Endometrial microvascular endothelial cells (primary cell): ENCODE measurements around the gene CBR4. TPM values are rescaled to one million over a fixed set of nuclear protein-coding genes. Genes with fewer than 3 reads are reported as not detected.
"Not testable (repeated sequence)": the region's sequence is repeated elsewhere in the genome, so short reads cannot be mapped to it uniquely, and the experiment has no call there.

ENCODE experiments used
- in situ Hi-C: cut with HindIII; loops from 2 replicates; pipeline ENCODE4 v1.10.0; 2017; ENCODE audit warnings: low sequenced_read_pairs, low pct_unique_long_range_greater_than_20kb; ENCODE audit errors: inconsistent ontology term
- total RNA-seq: library from RNA; depleted of rRNA; stranded (reverse); fragments of >200 nt; gene quantifications from one replicate; pipeline ENCODE4 v1.2.3, GENCODE V29; 2015; ENCODE audit errors: inconsistent ontology term

CBR4 gene
- total RNA-seq, 1 donor from 2014 or later, result 16.4 TPM

DNA sequence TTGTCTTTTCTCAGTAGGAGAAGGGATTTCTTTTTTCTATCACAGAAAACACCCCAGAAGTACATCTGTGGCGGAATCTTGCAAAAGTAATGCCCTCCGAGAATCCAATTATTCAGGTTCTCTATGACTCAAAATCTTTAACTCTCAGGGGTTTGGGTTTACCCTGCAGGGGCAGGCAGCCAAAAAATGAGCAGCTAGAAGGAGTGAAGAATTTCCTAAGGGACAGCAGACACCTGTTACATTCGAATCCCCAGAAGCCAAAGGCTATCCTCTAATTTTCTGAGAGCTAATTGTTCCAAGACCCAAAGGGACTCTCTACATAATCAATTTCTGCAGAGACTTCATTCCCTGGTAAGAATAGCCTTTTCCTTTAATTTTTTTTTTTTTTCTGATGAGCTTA, 27.5 kb upstream of the CBR4 start:
- in situ Hi-C loops, result no loop called here

DNA sequence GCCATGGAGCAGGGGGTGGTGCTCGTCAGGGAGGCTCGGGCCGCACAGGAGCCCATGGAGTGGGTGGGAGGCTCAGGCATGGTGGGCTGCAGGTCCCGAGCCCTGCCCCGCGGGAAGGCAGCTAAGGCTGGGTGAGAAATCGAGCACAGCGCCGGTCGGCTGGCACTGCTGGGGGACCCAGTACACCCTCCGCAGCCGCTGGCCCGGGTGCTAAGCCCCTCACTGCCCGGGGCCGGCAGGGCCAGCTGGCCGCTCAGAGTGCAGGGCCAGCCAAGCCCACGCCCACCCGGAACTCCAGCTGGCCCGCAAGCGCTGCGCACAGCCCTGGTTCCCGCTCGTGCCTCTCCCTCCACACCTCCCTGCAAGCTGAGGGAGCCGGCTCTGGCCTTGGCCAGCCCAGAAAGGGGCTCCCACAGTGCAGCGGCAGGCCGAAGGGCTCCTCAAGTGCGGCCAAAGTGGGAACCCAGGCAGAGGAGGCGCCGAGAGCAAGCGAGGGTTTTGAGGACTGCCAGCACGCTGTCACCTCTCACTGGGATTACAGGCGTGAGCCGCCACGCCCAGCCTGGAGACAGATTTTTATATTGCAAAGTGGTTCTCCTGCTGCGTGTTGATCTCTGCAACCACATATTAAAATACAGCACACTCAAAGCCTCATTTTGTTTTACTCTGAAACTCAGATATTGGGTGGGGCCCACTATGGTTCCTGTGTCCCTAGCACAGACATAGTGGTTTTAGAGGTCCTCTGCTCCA, 26.0 kb upstream of the CBR4 start:
- in situ Hi-C loops, result not testable (repeated sequence)

DNA sequence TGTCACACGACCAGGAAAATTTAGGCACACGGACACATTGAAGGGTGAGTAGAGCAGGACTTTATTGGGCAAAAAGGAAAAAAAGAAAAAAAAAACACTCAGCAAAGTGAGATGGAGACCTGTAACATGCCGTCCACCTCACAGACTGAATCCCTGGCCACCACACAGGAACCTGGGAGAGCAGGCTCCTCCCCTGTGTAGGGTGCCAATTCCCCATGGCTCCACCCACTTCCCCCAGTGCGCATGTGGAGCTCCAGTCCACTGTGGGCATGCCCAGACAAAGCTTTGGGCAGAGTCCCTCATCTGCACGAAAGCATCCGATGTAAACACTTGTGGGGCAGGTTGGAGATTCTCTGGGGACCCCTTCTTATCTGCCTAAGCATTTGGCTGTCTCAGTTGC, 23.6 kb upstream of the CBR4 start:
- in situ Hi-C loops, result no loop called here

DNA sequence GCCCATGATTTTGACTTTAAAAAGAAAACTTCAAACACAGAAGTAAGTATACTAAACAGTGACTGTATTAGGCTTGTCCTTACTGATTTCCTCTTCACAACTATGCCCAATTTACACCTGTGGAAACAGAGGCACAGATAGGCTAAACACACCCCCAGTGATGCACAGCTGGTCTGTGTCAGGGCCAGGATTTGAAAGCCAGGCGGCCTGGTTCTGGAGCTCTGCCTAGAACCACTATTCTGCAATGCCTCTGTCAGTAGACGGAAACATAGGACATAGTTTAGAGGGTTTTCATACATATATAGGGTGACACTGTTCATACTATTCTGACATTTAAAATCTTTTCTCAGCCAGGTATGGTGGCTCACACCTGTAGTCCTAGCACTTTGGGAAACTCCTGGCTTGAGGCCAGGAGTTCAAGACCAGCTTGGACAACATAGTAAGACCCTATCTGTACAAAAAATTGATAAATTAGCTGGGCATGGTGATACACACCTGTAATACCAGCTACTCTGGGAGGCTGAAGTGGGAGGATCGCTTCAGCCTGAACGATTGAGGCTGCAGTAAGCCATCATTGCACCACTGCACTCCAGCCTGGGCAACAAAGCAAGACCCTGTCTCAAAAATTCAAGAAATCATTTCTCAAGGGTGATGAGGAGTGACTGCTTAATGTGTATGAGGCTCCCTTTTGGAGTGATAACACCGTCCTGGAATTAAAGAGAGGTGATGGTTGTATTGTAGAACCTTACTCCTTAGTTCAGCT, 23.0 kb upstream of the CBR4 start:
- in situ Hi-C loops, result no loop called here

DNA sequence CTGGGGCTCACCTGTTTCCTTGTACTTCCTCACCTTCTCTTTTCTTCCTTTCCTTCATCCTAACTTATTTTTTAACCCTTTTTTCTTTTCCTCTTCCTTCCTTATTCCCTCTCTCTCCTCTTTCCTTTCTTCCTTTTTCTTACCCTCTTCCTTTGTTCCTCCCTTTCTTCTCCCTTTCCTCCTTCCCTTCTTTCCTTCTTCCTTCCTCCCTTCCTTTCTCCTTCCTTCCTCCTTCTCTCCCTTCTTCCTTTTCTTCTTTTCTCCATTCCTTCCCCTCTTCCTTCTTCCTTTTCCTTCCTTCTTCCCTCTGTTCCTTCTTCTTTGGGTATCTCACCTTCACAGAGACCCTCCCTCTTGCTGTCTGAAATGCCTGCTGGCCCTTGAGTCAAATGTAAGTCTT, 22.1 kb upstream of the CBR4 start:
- in situ Hi-C loops, result no loop called here

DNA sequence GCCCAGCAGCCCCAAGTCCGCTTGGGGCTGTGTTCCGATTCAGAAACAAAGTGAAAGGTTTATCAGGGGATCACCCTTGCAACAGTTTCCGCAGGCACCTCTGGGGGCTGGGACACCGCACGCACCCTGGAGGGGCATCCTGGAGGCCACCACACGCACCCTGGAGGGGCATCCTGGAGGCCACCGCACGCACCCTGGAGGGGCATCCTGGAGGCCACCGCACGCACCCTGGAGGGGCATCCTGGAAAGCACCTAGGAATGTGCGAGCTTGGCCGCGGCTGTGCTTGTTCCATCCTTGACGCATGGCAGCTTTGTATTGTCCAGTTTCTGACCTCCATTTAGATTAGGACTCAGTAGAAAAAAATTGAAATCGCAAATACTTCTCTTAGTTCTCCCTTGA, 21.3 kb upstream of the CBR4 start:
- in situ Hi-C loops, result no loop called here

DNA sequence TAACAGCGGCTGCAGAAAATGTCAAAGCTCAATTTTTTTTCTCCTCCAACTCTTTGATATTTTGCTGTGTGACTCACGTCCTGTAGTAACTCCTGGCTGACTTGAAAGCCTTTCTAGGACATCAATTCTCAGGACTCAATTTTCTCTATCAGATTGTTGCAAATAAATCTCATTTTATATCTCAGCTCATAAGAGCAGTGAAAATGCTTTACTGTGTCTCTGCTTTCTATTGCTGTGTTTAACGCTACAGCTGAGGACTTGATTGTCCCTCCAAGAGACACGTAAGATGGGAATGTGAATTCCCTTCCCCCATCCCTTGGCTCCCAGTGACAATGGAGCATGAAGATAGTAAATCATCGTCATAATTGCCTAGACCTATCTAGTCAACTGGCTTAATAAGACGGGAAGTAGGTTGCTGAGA, 20.5 kb upstream of the CBR4 start:
- in situ Hi-C loops, result no loop called here

DNA sequence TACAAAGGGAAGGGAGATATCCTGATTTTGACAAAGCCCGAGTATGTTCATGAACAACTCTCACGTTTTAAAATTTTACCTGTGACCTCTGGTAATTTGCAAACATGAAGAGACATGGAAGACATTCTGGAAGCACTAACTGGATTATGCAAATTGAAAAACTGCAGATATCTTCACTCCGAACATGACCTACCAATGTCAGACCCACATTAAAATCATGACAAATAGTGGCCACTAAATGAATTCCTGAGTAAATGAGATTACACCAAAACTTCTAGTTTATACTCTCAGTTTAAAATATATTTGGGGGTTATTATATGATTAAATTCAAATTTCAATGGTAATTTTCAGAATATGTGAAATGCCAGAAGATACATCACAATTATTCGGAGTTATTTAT, 19.9 kb upstream of the CBR4 start:
- in situ Hi-C loops, result no loop called here

DNA sequence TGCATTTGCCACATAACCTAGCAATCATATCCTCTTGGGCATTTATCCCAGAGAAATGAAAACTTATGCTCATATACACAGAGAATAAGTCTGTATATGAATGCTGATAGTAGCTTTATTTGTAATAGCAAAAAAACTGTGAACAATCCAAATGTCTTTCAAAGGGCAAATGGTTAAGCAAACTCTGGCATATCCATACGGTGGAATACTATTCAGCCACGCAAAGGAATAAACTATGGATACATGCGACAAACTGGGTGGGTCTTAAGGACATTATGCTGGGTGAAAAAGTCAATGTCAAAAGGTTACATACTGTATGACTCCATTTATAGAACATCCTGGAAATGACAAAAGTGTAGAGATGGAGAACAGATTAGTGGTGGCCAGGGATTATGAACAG, 17.6 kb upstream of the CBR4 start:
- in situ Hi-C loops, result no loop called here

DNA sequence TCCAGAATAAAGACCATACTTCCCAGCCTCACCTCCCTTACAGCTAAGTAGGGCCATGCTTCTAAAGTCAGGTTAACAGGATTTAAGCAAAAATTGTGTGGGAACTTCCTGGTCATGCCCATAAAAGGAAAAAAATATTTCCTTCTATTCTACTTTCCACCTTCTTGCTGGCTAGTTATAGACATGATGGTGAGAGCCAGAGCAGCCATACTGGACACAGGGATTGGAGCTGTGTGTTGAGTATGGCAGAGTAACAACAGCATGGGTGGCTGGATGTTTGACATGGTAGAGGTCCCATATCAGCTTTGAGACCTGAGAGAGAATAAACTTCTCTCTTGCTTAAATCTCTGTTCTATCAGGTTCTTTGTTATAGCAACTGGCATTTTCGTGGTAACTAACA, 15.1 kb upstream of the CBR4 start:
- in situ Hi-C loops, result no loop called here

DNA sequence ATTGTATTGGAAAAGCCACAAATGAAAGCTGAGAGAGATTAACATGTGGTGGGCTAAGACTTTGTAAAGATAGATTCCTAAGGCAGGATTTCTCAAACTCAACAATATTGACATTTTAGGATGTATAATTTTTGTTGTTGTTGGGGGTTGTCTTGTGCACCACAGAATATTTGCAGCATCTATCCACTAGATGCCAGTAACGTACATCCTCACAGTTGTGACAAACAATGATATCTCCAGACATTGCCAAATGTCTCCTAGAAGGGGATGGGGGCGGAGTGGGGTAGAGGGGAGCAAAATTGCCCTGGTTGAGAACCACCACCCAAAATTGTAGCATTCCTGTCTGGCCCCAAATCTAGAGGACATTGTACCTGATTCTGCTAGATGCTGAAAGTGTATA, 14.7 kb upstream of the CBR4 start:
- in situ Hi-C loops, result no loop called here

DNA sequence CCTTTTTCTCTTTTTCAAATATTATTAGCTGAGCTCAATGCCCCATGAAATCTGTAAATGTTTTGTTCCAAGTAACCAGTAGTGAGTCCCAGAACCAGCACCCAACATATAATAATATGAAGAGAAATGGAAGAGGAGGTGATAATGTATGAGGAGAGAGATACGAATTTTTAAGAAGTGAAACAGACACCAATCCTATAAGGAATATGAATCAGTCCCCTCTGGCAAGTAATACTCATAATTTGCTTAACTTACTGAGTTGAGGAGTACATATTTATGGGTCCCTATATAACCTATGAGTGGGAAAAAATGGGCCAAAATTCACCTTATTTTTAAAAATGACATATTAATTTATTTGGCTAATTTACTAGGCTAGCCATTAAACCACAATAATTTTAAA, 8.4 kb upstream of the CBR4 start:
- in situ Hi-C loops, result no loop called here

DNA sequence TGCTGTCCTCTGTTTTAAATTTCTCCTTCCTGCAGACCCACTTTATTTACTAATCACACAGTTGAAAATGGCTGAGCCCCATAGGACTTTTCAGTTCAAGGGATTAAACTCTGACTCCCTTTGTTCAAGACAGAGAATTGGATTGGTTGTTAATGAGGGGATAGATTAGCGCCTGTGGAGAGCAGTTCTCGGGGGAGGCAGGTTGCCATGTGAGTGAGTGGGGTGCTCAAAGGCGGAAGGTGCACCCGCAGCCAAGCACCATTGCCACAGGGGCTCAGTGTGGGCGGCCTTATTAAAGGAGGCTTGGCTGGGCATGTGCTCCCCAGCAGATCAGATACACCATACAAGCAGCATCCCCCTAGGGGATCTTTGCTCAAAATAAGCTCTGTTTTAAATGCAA, 7.9 kb upstream of the CBR4 start:
- in situ Hi-C loops, result no loop called here

DNA sequence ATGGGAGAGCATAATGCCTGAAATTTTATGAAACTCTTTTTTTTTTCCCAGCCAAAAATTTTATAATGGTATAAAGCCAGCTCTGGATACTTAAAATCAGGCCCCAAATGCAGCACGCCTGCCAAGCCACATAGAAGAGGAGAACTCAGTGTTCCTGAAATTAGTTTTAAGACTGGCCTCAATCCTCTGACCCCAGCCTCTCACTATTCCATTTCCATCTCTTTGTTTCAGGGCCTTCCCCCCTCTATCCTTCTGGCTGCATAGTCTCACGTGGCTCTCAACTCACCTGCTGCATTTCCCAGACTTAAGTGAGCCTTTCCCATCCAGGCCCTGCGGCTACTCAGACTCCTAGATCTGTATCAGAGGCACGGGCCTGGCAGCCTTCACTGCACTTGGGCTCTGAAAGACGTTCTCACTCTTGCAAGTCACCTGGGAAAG, 5.2 kb upstream of the CBR4 start:
- in situ Hi-C loops, result no loop called here

DNA sequence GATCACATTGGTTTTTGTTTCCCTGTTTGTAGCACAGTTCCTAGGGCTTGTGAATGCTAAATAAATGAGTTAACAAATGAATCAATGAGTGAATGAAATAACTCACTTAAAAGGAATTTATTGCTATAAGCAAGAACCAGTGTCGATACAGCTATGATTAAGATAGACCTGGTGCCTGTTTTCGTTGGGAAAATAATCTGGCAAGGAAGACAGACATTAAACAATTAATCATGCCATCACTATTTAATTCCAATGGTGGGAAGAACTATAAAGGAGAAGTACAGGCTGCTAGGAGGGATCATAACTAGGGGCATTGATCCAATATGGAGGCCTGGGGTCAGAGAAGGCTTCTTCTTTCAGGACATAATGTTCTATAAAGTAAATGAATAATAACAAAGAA, 4.5 kb upstream of the CBR4 start:
- in situ Hi-C loops, result no loop called here

DNA sequence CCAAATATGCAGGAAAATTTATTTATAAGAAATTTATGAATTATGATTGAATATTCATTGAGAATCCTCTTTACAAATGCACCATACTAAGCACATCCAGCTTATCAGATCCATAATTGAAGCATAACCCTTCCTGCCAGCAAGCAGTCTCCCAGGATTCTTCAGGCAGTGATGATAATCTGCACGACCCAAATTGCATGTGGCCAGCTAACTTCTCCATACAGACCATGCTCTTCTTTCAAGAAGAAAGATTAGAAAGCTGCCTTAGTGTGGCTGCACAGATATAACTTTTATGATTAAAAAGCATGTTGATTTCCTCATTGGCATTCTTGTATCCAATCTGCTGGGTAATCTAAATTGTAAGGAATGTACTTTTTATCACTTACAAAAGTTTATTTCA, 3.3 kb upstream of the CBR4 start:
- in situ Hi-C loops, result no loop called here

DNA sequence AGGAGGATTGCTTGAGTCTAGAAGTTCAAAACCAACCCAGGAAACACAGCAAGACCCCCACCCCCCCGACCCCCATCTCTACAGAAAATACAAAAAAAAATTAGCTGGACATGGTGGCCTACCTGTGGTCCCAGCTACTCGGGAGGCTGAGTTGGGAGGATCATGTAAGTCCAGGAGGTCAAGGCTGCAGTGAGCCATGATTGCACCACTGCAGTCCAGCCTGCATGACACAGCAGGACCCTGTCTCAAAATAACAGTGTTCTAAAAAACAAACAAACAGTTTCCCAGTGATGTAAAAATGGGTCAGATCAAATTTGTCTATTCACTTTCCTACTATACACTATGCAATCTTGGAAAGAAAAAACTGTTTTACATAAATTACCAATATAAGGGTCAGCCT, 2.0 kb upstream of the CBR4 start:
- in situ Hi-C loops, result no loop called here

DNA sequence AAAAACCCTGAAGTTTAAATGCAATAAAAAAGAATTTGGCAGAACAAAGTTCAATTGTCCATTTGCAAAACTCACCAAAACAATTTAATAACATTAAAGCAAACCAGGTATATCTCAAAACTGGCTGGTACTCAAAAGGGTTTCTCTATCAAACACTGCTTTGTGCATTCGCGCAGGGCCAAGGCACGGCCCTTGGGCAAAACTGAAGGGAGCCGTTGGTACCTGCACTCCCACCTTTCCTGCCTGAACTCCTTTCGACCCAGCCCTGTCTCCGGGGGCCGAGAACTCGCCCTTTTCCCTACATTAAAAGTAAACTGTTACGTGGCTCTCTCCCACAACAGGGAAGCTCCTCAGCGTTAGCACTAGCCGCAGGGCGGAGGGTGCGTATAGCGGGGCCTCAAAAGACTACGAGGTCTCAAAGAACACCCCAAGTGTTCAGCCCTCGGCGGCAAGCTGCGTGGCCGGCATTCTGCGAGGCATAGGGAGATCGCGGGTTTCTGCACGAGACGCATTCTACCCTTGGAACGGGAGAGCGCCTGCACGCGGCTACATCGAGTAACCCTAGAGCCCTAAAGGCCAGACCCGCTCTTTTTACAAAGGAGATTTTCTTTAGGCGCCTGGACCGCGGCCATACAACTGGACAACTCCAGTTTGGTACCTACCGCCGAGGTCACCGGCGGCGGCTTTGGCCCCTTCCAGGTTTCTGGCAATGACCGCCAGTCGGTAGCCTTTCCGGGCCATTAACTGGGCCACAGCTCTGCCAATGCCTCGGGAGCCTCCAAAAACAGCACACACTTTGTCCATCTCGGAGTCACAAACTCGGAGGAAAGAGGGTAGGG, 550 bp downstream of the CBR4 start:
- in situ Hi-C loops, result no loop called here

DNA sequence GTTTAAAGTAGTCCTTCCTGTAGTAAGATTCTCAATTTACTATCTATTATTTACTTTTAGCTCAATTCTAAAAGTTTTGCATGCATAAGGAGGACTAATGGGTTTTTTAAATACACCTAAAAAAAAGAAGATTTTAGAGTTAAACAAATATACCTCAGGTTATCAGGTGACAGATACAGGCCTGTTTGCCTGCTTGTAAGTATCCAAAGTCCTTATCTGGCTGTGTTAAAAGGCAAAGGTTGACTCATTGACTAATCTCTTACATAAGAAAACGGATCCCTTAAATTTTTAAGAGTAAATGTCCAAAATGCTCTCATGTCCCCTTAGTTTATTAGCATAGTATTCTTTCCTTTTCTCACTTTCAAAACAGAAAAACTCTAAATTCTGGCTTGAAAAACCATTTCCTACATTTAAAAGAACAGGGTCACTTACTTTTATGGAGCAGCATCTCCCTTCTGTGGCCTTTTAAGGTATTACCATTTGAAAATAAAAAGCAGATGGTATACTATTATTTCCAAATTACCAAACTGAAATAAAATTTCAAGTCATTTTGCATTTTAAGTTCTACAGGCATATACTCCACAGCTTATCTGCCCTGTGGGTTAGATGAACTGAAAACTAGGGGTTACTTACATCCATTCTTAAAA, 4.5 kb downstream of the CBR4 start:
- in situ Hi-C loops, result no loop called here
